ENCODE results near the gene MTRFR. TPM values are rescaled to one million over a fixed set of nuclear protein-coding genes. Genes with fewer than 3 reads are reported as not detected.

MTRFR gene
- polyA plus RNA-seq, 1 of the 3 experiments (the other 2 are of a cell fraction): 6.6 TPM

DNA sequence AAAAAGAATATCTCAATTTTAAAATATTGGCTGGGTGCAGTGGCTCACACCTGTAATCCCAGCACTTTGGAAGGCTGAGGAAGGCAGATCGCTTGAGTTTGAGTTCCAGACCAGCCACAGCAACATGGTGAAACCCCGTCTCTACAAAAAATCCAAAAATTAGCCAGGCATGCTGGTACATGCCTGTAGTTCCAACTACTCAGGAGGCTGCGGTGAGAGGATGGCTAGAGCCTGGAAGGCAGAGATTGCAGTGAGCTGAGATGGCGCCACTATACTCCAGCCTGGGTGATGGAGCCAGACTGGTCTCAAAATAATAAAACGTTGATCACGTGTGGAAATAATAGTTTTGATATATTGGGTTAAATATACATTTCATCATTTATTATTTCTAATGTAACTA, 5.7 kb downstream of the MTRFR start:
- Histone ChIP-seq H3K79me2 (ENCODE audit: insufficient read depth) (peaks cover 77% of the 10 kb centered on the region), H3K9me2 (no peaks in the 10 kb centered on the region), H2AFZ (ENCODE audit: low read depth) (no peak overlapping the region), H3K27me3 (ENCODE audit: insufficient read depth) (no peaks in the 10 kb centered on the region), H3K4me1 (ENCODE audit: control insufficient read depth in 1 of 2, insufficient read depth in 2 of 2, low read depth in 1 of 2, low read length in 1 of 2) (peaks cover 0 to 10% of the 10 kb centered on the region in 2 experiments; a peak in 1 of 4 replicates), H3F3A (replicated peaks; ENCODE audit: insufficient read depth) (peaks cover 9% of the 10 kb centered on the region), H3K4me3 (ENCODE audit: low read depth in 2 of 2, low read length in 1 of 2) (no peak overlapping the region), H3K4me2 (no peak overlapping the region), H3K9me3 (no peaks in the 10 kb centered on the region), H3K36me3 (replicated peaks in 1 of 2; ENCODE audit: control insufficient read depth in 1 of 2, insufficient read depth in 2 of 2, low read length in 1 of 2) (peaks cover 2 to 16% of the 10 kb centered on the region in 2 experiments), H3K9ac (no peak overlapping the region), H4K20me1 (ENCODE audit: insufficient read depth) (no peaks in the 10 kb centered on the region), H3K27ac (ENCODE audit: low read depth in 2 of 2, low read length in 1 of 2) (no peak overlapping the region)
- CTCF ChIA-PET: interaction anchor here (0.8 to 8.6 kb wide), 20 partner anchors 9 to 445 kb away, joined by 3 to 88 read pairs (median 4); partner anchors contain the start of gene ARL6IP4
- POLR2A ChIA-PET: no interaction called here
- 88% methylated on average over 6 of the region's 6 CpGs for WGBS (ENCODE audit: low lambda C conversion rate)
- TF ChIP-seq EZH2phosphoT487 (IDR thresholded peaks at IDR 0.05; ENCODE audit: borderline replicate concordance, low read depth) (no peak), CHD2 (IDR thresholded peaks at IDR 0.05; ENCODE audit: low read length, partially characterized antibody) (no peak), EP300 (IDR thresholded peaks at IDR 0.05; ENCODE audit: borderline replicate concordance in 1 of 2, low read depth in 1 of 2, low read length in 1 of 2) (no peak), FOSL2 (IDR thresholded peaks at IDR 0.05; ENCODE audit: borderline replicate concordance, low read depth) (no peak), IRF3 (IDR thresholded peaks at IDR 0.05; ENCODE audit: low read depth, low read length) (no peak), TEAD4 (IDR thresholded peaks at IDR 0.05; ENCODE audit: borderline replicate concordance, insufficient read depth) (no peak), SMC3 (IDR thresholded peaks at IDR 0.05; ENCODE audit: low read depth, low read length) (no peak)
- TF ChIP-seq, protein P1, sequence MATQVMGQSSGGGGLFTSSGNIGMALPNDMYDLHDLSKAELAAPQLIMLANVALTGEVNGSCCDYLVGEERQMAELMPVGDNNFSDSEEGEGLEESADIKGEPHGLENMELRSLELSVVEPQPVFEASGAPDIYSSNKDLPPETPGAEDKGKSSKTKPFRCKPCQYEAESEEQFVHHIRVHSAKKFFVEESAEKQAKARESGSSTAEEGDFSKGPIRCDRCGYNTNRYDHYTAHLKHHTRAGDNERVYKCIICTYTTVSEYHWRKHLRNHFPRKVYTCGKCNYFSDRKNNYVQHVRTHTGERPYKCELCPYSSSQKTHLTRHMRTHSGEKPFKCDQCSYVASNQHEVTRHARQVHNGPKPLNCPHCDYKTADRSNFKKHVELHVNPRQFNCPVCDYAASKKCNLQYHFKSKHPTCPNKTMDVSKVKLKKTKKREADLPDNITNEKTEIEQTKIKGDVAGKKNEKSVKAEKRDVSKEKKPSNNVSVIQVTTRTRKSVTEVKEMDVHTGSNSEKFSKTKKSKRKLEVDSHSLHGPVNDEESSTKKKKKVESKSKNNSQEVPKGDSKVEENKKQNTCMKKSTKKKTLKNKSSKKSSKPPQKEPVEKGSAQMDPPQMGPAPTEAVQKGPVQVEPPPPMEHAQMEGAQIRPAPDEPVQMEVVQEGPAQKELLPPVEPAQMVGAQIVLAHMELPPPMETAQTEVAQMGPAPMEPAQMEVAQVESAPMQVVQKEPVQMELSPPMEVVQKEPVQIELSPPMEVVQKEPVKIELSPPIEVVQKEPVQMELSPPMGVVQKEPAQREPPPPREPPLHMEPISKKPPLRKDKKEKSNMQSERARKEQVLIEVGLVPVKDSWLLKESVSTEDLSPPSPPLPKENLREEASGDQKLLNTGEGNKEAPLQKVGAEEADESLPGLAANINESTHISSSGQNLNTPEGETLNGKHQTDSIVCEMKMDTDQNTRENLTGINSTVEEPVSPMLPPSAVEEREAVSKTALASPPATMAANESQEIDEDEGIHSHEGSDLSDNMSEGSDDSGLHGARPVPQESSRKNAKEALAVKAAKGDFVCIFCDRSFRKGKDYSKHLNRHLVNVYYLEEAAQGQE (IDR thresholded peaks at IDR 0.05; ENCODE audit: low read depth, low read length): no peak
- TF ChIP-seq, protein P2, sequence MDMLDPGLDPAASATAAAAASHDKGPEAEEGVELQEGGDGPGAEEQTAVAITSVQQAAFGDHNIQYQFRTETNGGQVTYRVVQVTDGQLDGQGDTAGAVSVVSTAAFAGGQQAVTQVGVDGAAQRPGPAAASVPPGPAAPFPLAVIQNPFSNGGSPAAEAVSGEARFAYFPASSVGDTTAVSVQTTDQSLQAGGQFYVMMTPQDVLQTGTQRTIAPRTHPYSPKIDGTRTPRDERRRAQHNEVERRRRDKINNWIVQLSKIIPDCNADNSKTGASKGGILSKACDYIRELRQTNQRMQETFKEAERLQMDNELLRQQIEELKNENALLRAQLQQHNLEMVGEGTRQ (IDR thresholded peaks at IDR 0.05; ENCODE audit: borderline replicate concordance, low read depth, low read length): no peak
- no peak for DNase-seq
